Right atrium auricular region (tissue), 2 donors: ENCODE results near the gene BAIAP2L1. TPM values are rescaled to one million over a fixed set of nuclear protein-coding genes. Genes with fewer than 3 reads are reported as not detected.

Experiments used
- DNase-seq: peaks from one replicate; pipeline ENCODE4 v3.0.0-alpha.2; 2019; ENCODE audit warnings: low spot score
- H3K27ac ChIP-seq, 2 donors: fragments of 200-600 bp; sonication (generic); 1 replicate in 1 of 2; 2 replicates in 1 of 2; pipeline ENCODE4 v1.5.1; 2016 to 2019
- H3K27me3 ChIP-seq, 2 donors: fragments of 200-600 bp; sonication (generic); one replicate each; pipeline versions ENCODE4 v1.5.1 to v1.6.0; 2017 to 2019
- H3K36me3 ChIP-seq: fragments of 200-600 bp; sonication (generic); one replicate; pipeline ENCODE4 v1.5.1; 2016
- H3K4me1 ChIP-seq, 2 donors: fragments of 200-600 bp; sonication (generic); one replicate each; pipeline versions ENCODE4 v1.5.1 to v1.6.0; 2017 to 2019
- H3K4me3 ChIP-seq, 2 donors: fragments of 200-600 bp; sonication (generic); 1 replicate in 1 of 2; 2 replicates in 1 of 2; pipeline ENCODE4 v1.5.1; 2017 to 2019; ENCODE audit warnings: mild to moderate bottlenecking in 1 of 2, moderate library complexity in 1 of 2
- H3K9me3 ChIP-seq, 2 donors: fragments of 200-600 bp; sonication (generic); one replicate each; pipeline ENCODE4 v1.5.1; 2019
- total RNA-seq, 2 donors: library from RNA; depleted of rRNA; stranded (reverse); fragments of >200 nt; gene quantifications; one replicate each; pipeline ENCODE4 v1.1.0, GENCODE V29; 2016
- TF ChIP-seq, protein P1 (sequence below), 2 donors: fragments of 200-600 bp; sonication (generic); IDR thresholded peaks; one replicate each; pipeline ENCODE4 v1.5.1; 2019; ENCODE audit warnings: antibody characterized with exemption in 2 of 2

Gene BAIAP2L1
- total RNA-seq, 2 donors from 2014 or later, result 1.1 to 1.7 TPM

DNA sequence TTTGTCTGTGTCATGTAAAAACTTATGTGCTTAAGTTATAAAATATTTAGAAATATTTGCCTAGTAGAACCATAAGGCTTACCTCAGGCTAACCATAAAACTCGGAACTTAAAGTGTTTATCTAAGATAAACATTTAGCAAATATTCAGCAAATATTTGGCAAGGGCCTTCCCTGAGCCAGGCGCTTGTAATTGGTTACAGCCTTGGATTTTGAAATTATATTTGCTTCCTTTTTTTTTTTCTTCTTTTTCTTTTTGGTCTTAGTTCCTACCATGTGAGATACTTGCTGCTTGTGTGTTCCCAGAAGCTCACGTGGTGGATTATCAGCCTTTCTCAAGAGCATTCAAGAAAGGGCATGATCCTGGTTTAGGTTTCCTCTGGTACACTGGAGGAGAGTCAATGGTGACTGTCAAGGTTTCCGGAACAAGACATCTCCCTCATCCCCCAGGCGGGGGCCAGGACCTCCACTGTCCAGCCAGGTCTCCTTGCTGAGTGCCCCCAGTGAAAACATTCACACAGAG is 124.6 kb downstream of the BAIAP2L1 start:
- Histone ChIP-seq H3K27me3 (no peaks in the 10 kb centered on the region), H3K27ac (peak overlapping the region in 1 of 2 donors; percentile 11), H3K4me1 (peaks cover 0 to 4% of the 10 kb centered on the region in 2 donors), H3K9me3 (no peaks in the 10 kb centered on the region), H3K36me3 (no peaks in the 10 kb centered on the region), H3K4me3 (no peak overlapping the region)
- no peak for DNase-seq
- TF ChIP-seq, protein P1, sequence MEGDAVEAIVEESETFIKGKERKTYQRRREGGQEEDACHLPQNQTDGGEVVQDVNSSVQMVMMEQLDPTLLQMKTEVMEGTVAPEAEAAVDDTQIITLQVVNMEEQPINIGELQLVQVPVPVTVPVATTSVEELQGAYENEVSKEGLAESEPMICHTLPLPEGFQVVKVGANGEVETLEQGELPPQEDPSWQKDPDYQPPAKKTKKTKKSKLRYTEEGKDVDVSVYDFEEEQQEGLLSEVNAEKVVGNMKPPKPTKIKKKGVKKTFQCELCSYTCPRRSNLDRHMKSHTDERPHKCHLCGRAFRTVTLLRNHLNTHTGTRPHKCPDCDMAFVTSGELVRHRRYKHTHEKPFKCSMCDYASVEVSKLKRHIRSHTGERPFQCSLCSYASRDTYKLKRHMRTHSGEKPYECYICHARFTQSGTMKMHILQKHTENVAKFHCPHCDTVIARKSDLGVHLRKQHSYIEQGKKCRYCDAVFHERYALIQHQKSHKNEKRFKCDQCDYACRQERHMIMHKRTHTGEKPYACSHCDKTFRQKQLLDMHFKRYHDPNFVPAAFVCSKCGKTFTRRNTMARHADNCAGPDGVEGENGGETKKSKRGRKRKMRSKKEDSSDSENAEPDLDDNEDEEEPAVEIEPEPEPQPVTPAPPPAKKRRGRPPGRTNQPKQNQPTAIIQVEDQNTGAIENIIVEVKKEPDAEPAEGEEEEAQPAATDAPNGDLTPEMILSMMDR (IDR thresholded peaks at IDR 0.05), result no peak

DNA sequence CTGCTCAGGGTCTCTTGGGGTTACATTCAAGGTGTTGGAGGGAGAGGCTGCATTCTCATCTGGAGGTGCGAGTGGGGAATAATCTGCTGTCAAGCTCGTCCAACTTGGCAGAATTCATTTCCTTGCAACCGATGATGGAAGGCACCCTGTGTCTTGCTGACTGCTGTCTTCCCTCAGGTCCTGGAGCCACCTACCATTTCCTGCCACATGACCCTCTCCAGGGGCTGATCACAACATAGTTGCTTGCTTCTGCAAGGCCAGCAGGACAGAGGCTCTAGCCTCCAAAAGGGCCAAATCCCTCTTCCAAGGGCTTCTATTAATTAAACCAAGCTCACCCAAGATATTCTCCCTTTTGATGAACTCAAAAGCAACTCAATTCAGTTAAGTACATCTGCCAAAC is 133.6 kb downstream of the BAIAP2L1 start:
- Histone ChIP-seq H3K27ac (no peak overlapping the region), H3K9me3 (no peaks in the 10 kb centered on the region), H3K27me3 (no peaks in the 10 kb centered on the region), H3K4me3 (no peak overlapping the region), H3K4me1 (no peaks in the 10 kb centered on the region), H3K36me3 (no peaks in the 10 kb centered on the region)
- DNase-seq, result no peak
- TF ChIP-seq, protein P1 (IDR thresholded peaks at IDR 0.05), result no peak

DNA sequence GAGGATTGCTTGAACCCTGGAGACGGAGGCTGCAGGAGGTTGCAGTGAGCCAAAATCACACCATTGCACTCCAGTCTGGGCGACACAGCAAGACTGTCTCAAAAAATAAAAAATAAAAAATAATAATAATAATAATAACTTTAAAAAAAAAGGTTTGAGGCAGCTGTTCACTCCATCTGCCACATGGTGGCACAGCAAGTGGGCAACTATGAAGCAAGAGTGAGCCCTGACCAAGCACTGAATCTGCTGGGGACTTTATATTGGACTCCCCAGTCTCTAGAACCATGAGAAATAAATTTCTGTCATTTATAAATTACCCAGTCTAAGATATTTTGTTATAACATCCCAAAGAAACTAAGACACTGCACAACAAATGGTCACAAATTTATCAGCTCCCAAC is 134.1 kb downstream of the BAIAP2L1 start:
- DNase-seq, result no peak
- Histone ChIP-seq H3K36me3 (no peaks in the 10 kb centered on the region), H3K4me1 (no peaks in the 10 kb centered on the region), H3K9me3 (no peaks in the 10 kb centered on the region), H3K27me3 (no peaks in the 10 kb centered on the region), H3K27ac (no peak overlapping the region), H3K4me3 (no peak overlapping the region)
- TF ChIP-seq, protein P1 (IDR thresholded peaks at IDR 0.05), result peak in 1 of 2 donors; percentile 49

DNA sequence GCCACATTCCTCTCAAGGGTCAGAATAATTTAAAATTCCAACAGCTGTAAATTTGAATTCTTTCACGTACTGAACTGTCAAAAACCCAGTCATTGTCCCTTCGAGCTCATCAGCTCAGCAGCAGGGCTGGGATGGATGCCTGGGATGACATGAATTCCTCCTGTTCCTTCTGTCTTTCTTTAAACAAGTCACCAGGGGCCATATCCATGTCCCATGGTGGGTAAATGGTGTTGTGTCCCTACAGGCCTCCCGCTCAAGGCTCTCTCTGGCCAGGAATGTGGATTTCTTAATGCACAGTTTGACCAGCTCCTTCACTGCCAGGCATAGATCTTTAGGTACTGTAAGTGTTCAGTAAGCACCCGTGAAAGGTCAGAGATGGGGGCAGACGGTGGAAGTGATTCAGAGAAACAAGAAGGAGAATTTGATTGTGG is 135.0 kb downstream of the BAIAP2L1 start:
- Histone ChIP-seq H3K9me3 (no peaks in the 10 kb centered on the region), H3K27ac (no peak overlapping the region), H3K4me3 (no peak overlapping the region), H3K36me3 (no peaks in the 10 kb centered on the region), H3K4me1 (no peaks in the 10 kb centered on the region), H3K27me3 (no peaks in the 10 kb centered on the region)
- DNase-seq, result no peak
- TF ChIP-seq, protein P1 (IDR thresholded peaks at IDR 0.05), result no peak

DNA sequence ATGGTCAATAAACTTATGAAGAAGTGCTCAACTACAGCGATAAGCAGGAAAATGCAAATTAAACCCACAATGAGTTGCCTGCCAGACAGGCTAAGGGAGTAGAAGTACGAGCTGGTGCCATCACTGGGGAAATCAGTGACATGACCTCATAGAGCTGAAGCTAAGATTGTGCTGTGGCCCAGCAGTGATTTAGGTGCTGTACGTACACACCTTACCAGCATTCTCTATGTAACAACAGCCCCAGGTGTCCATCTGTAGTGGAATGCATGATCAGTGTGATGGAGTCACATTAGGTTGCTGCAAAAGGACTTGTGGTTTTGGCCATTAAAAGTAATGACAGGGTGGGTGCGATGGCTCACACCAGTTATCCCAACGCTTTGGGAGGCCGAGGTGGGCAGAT is 143.2 kb downstream of the BAIAP2L1 start:
- Histone ChIP-seq H3K9me3 (no peaks in the 10 kb centered on the region), H3K4me3 (no peak overlapping the region), H3K4me1 (peaks cover 0 to 9% of the 10 kb centered on the region in 2 donors), H3K27me3 (no peaks in the 10 kb centered on the region), H3K36me3 (no peaks in the 10 kb centered on the region), H3K27ac (no peak overlapping the region)
- DNase-seq, result no peak
- TF ChIP-seq, protein P1 (IDR thresholded peaks at IDR 0.05), result no peak

DNA sequence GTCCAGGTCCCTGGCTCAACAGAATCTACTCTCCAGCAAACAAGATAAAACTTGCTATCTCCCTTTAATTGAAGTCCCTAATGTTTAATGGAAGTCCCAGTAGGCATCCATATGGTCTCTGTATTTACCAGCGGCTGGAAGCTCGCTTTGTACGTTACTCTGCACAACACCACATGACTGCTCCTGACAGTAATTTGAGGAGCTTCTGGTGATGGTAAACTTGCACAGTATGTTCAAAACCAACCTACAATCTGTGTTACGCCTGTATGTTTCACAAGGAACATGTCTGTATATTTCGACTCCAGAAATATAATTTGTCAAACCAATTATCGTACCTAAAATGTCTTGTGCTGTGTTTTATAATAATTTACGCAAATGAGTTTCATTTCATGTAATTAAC is 144.5 kb downstream of the BAIAP2L1 start:
- Histone ChIP-seq H3K9me3 (no peaks in the 10 kb centered on the region), H3K4me1 (peaks cover 0 to 15% of the 10 kb centered on the region in 2 donors), H3K27ac (no peak overlapping the region), H3K36me3 (no peaks in the 10 kb centered on the region), H3K4me3 (no peak overlapping the region), H3K27me3 (no peaks in the 10 kb centered on the region)
- DNase-seq, result no peak
- TF ChIP-seq, protein P1 (IDR thresholded peaks at IDR 0.05), result no peak
